Skeletal muscle tissue (tissue), 5 donors: ENCODE measurements around the gene KCND2. TPM values are rescaled to one million over a fixed set of nuclear protein-coding genes. Genes with fewer than 3 reads are reported as not detected.

Source experiments
- H3K27ac ChIP-seq: one replicate; pipeline ENCODE4 v1.7.0; 2013; ENCODE audit warnings: mild to moderate bottlenecking, low read depth, low read length, inconsistent platforms
- H3K27me3 ChIP-seq, 3 donors: one replicate each; pipeline ENCODE4 v1.7.0; 2013; ENCODE audit warnings: low read length in 3 of 3; ENCODE audit not compliant: control insufficient read depth in 3 of 3, insufficient read depth in 3 of 3
- H3K36me3 ChIP-seq, 3 donors: one replicate each; pipeline ENCODE4 v1.7.0; 2013; ENCODE audit warnings: low read length in 3 of 3; ENCODE audit not compliant: control insufficient read depth in 3 of 3, insufficient read depth in 3 of 3
- H3K4me1 ChIP-seq, 3 donors: one replicate each; pipeline ENCODE4 v1.7.0; 2013; ENCODE audit warnings: low read length in 3 of 3, mild to moderate bottlenecking in 3 of 3; ENCODE audit not compliant: control insufficient read depth in 3 of 3, insufficient read depth in 3 of 3
- H3K4me3 ChIP-seq, 3 donors: one replicate each; pipeline ENCODE4 v1.7.0; 2013; ENCODE audit warnings: low read length in 3 of 3
- H3K9ac ChIP-seq, 3 donors: one replicate each; pipeline ENCODE4 v1.7.0; 2013; ENCODE audit warnings: low read length in 3 of 3, mild to moderate bottlenecking in 3 of 3, moderate library complexity in 2 of 3, low read depth in 1 of 3
- H3K9me3 ChIP-seq, 3 donors: one replicate each; pipeline ENCODE4 v1.7.0; 2013; ENCODE audit warnings: low read length in 3 of 3; ENCODE audit not compliant: control insufficient read depth in 3 of 3
- small RNA-seq: library from RNA; depleted of rRNA; stranded (forward); fragments of <200 nt; gene quantifications from one replicate; pipeline ENCODE3, GENCODE V24; 2014
- total RNA-seq: library from RNA; depleted of rRNA; stranded (reverse); fragments of >200 nt; gene quantifications from one replicate; pipeline ENCODE4 v1.2.3, GENCODE V29; 2014
- donor health status: Osteomylitis.

The KCND2 gene
- total RNA-seq, 1 donor from 2014 or later, result 2.6 TPM

DNA sequence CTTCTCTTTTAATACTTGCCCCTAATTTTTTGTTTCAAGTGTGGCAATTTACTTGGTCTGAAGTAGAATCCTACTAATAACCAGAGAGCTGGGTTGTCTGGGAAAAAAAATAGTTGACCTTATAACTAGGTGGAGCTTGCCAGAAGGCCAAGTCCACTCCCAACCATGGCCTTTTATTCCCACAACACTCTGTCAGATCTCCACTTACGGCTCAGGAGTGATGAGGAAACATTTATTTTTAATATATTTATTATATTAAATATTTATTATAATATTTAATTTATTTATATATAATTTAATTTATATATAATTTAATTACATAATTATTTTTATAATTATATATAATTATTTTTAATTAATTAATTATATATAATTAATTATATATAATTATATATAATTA lies 526.2 kb downstream of the KCND2 start:
- H3K27ac ChIP-seq, result no peak overlapping the region
- no peak overlapping the region for H3K9ac ChIP-seq
- H3K4me1 ChIP-seq, result no peaks in the 10 kb centered on the region

More for the DNA sequence above, 526.2 kb downstream of the KCND2 start:
- H3K27me3 ChIP-seq, result no peaks in the 10 kb centered on the region
- H3K9me3 ChIP-seq, result peaks cover 0 to 2% (median 0%) of the 10 kb centered on the region in 3 donors
- H3K4me3 ChIP-seq, result no peak overlapping the region
- no peaks in the 10 kb centered on the region for H3K36me3 ChIP-seq

Small RNAs within 50 kb of the gene (small RNA-seq; reads per million reads assigned to genes)
- gene RNU6-581P, result not detected
